ENCODE data around the gene EDN1.
"Not testable (repeated sequence)": the region's sequence is repeated elsewhere in the genome, so short reads cannot be mapped to it uniquely, and the experiment has no call there.

Gene EDN1

DNA sequence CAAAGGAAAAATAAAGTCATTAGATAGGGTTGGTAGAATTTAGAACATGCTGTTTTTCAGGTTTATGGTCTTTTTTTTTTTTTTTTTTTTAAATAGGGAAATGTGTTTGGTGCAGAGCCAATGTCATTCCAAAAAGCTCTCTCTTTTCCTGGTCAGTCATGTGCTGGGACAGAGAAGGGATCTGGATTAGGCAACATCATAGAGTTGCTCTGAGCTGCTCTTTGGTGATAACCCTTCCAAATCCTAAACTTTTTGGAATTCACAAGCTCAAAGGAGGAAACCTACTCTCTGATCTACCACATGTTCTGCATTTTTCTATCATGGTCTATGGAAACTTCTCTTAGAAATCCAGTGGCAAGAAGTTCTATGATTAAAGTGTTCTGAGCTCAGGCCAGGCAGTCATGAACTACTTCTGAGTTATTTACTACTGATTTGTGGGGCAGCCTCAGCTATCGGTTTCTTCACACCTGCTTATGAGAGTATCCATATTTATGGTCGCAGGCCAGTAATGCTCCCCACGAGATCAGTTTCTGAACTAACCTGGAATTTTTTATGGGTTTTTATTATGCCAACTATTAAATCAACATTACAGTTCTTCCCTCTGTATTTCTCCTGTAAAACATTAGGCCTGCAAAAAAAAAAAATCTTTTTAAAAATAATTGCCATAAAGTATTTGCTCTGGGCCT lies 4.8 kb downstream of the EDN1 start:
- no peak for DNase-seq (ENCODE audit: low read depth)

DNA sequence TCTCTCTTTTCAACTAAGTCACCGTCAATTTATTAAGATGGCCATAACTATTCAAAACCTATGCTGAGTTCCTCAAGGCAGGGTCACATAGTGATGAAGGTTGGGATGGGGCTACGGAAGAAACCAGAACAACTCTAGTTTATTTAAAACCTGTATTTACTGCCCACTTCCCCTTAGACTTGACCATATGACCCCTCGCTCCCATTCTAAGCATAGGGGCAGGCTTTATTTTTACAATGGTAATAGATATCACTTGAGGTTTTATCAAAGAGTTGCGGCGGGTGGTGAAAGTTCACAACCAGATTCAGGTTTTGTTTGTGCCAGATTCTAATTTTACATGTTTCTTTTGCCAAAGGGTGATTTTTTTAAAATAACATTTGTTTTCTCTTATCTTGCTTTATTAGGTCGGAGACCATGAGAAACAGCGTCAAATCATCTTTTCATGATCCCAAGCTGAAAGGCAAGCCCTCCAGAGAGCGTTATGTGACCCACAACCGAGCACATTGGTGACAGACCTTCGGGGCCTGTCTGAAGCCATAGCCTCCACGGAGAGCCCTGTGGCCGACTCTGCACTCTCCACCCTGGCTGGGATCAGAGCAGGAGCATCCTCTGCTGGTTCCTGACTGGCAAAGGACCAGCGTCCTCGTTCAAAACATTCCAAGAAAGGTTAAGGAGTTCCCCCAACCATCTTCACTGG lies 5.5 kb downstream of the EDN1 start:
- no peak for DNase-seq (ENCODE audit: low read depth)

GRCh38 chr6:12296255-12296573 lies 6.1 kb downstream of the EDN1 start:
- no peak for DNase-seq (ENCODE audit: low read depth)

DNA sequence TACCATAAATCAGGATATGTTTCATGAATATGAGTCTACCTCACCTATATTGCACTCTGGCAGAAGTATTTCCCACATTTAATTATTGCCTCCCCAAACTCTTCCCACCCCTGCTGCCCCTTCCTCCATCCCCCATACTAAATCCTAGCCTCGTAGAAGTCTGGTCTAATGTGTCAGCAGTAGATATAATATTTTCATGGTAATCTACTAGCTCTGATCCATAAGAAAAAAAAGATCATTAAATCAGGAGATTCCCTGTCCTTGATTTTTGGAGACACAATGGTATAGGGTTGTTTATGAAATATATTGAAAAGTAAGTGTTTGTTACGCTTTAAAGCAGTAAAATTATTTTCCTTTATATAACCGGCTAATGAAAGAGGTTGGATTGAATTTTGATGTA lies 6.4 kb downstream of the EDN1 start:
- DNase-seq (ENCODE audit: low read depth): no peak

DNA sequence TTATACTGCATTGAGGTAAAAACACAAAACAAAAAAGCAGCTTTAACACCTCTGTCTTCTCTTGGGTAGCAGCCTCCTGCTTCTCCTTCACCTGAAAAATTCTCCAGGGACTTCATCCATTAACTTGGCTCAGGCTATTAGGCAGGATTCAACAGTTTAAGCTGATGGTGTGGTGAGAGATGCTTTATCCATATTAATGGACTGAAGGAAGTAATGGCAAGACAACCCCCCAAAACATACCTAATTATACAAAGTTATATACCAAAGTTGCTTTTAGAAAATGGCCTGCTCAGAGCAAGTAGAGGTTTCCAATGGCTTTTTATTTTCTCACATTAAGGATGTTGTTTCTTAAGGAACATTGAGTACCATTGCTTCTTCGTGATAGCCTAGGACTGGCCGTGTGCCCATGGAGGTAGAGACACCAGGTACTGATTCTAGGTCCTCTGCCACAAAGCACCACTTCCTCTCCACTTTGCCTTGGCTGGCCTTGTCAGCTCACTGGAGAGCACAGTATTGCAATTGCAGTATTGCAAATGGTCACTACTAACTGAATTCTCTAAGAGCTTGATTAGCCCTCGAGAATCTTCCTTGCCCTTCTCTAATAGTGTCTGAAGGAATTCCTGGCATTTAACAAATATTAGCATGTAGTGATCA lies 7.3 kb downstream of the EDN1 start:
- DNase-seq (ENCODE audit: low read depth): no peak

DNA sequence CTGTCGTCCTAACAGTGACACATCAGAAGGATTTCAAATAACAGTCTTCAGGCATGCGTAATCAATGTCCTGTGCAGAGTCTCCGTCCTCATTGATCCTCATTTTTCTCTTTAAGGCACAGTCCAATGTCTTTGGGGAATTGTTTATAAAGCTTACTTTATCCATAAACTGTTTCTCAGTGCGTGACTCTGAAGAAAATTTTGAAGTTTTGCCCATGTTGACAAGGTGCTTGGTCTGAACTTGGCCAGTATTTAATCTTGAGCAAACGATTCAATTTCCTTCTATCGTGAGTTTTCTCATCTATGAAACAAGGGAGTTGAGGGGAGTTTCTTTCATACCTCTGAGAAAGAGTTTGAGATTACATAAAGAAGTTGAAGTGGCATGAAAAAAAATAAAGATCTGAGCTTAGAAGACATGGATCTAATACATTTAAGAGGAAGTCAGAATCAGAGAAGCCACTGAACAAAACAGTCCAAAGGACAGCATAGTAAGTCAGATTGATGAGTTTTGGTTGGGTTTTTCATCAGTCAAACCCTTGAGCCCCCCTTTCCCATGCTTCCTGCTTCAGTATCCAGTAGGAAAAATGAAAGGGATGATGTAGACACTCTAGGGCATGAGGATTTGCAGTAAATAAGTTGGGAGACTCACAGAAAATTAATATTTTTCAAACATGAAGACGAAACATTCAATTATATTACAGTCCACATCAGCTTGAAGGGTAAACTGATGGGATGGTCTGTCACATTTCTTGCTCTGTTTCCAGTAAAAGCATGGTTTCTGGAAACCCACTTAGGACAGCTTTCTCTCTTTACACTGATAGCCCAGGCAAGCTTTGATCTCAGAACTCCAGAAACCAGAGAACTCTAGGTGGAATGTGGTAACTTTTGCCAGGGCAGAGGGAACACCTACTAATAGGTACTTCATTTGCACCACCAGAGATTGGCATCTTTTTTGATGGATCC lies 8.1 kb downstream of the EDN1 start:
- no peak for DNase-seq (ENCODE audit: low read depth)

DNA sequence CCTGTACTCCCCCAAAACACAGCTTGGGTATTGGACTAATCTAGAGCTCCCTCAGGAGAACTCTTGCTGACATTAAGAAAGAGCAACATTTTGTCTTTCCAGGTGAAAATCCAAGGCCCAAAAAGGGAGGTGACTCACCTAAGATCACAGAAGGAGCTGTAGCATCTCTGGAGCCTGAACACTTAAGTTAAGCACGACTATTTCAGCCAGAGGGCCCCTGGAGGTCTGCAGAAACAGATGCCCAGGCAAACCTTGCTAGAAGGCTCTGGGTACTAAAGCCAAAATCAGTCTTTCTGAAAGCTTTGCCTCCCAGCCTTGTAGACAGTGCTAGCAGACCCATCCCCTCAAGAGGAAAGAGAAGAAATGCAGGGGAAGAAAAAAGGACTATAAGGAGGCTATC lies 8.8 kb downstream of the EDN1 start:
- no peak for DNase-seq (ENCODE audit: low read depth)

DNA sequence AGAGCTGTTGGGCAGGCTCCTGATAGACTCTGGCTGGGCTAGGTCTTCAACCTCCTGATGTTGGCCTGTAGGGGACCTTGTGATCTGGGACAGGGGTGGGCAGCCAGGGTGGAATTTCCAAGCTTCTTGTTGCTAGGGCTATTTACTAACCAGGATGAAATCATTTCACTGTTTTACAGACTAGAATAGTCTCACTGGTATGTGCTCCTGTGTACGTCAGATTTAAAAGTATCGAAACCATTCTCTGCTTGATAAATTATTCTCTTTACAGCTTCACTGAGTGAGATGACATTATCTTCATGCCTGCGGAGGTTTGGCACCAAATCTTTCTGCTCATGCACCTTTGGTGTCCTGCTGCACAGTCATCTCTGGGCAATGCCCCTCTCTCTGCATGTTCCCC lies 10.9 kb downstream of the EDN1 start:
- no peak for DNase-seq (ENCODE audit: low read depth)

DNA sequence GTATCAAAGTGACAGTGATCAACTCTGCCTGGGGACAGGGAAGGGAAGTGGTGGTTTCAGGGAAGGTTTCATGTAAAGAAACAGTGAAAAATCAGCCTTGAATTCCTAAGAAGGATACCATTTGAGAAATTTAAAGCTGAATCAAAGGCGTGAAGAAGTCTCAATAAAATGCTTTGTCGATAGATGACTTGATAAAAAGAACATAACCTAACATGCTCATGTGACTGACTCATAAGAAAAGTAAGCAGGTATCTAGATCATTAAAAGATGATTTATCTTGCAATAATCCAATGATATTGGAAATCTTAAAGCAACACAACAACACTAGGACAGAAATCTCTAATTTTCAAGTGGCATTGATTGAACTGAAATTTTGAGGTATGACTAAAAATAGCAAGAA lies 14.3 kb downstream of the EDN1 start:
- DNase-seq (ENCODE audit: low read depth): no peak

DNA sequence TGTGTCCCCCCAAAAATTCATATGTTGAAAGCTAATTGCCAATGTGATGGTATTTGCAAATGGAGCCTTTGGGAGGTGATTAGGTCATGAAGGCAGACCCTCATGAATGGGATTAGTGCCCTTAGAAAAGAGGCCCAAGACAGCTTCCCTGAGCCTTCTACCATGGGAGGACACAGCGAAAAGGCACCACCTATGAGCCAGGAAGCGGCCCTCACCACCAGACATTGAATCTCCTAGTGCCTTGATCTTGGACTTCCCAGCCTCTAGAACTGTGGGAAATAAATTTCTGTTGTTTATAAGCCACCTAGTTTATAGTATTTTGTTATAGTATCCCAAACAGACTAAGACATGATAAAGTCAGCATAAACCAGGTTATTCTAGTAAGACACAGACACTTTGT lies 18.9 kb downstream of the EDN1 start:
- no peak for DNase-seq (ENCODE audit: low read depth)

- no peak for DNase-seq (ENCODE audit: low read depth)
These were observed 20.9 kb downstream of the EDN1 start for GRCh38 chr6:12311106-12311505.

- DNase-seq (ENCODE audit: low read depth): no peak
These were observed 22.6 kb downstream of the EDN1 start for GRCh38 chr6:12312736-12313135.

DNA sequence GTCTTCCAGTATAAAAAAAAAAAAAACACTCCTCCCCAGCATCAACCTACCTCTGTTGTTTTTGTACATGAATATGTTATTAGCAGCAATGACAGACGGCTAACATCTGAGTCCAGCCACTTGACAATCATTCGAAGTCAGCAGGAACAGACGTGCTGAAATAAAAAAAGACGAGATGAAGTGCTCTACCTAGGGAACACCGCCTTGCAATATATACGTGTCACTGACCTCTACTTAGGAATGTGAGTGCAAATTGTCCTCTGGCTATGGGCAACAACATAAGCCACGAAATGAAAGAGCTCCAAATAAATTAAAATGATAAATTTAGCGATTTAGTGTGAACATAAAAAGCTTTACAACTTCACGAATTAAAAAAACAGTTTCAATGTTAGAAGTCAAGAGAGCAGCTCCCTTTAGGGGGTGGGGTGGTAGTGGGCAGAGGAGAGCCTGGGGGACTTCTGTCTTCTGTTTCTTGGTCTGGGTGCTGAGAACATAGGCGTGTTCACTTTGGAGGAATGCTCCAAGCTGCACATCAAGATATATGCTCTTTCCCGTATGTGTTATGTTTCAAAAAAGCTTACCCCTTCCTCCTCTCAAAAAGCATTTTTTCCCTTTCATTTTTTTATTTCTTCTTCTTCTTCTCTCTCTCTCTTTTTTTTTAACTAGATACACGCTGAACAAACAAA lies 23.3 kb downstream of the EDN1 start:
- no peak for DNase-seq (ENCODE audit: low read depth)

DNA sequence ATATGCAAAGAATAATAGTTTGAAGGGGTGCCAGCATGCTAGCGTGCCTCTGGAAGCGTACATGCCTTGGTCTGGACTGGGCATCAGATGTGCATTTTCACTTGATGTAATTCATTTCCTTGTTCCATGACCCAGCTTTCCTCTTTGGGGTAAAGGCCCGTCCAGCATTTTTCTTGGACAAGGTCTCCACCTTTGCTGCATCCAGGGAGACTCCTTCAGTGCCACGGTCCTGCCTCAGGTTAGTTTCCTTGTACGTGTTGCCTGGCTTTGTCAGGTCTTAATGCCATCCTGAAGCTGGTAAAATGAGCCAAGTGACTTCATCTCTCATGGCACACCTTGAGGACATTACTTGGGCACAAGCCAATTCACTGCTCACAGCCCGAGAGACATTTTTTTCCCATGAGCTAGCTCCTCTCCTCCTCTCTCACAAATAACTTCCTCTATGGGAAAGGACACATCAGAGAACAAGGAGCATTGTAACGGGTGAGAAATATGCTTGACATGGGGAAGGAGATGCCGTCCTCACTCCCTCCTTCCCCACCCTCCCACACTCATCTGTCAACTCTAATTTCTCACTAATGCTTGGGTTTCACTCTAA lies 23.9 kb downstream of the EDN1 start:
- no peak for DNase-seq (ENCODE audit: low read depth)

DNA sequence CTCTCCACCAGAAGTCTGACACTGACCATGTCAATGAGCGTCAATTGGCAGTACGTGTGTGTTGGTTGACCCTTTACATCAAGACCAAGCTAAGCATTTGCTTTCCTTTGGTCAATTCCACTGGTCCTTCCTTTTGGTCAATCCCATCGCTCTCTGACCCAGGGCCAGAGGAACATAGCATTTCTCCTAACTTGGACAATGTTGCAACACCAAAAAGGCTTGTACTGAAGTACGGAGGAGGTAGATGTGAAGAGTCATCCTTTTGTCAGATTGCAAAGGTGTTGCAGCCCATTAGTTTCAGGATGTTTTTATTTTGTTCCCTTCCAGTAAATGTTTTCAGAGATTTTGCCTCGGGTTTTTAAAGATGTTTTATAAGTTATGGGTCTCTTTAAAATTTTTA lies 24.6 kb downstream of the EDN1 start:
- DNase-seq (ENCODE audit: low read depth): no peak

GRCh38 chr6:12315292-12316081 lies 25.3 kb downstream of the EDN1 start:
- no peak for DNase-seq (ENCODE audit: low read depth)

- DNase-seq (ENCODE audit: low read depth): no peak
These were observed 28.6 kb downstream of the EDN1 start for GRCh38 chr6:12318749-12319148.

DNA sequence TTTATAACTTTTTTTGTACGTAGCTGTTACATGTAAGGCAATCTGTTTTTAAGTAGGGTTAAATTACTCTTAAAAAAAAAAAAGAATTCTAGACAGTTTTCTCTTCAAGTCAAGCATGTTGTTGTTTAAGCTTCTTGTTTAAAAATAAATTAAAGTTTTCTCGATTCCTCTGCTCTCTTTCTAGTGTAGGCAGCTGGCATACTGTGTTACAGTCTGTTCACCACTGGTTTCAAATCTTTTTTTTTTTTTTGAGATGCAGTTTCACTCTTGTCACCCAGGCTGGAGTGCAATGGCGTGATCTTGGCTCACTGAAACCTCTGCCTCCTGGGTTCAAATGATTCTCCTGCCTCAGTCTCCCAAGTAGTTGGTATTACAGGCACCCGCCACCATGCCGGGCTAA lies 29.9 kb downstream of the EDN1 start:
- DNase-seq (ENCODE audit: low read depth): not testable (repeated sequence)

- no peak for DNase-seq (ENCODE audit: low read depth)
These were observed 33.9 kb downstream of the EDN1 start for GRCh38 chr6:12324099-12324498.

- DNase-seq (ENCODE audit: low read depth): no peak
These were observed 34.6 kb downstream of the EDN1 start for GRCh38 chr6:12324748-12325147.

- no peak for DNase-seq (ENCODE audit: low read depth)
These were observed 35.7 kb downstream of the EDN1 start for GRCh38 chr6:12325872-12326271.

Measured in activated T-helper 1 cell treated with Interleukin-2 at 50 U/mL for 16 hours (primary cell).